ENCODE results near the gene SELENON. TPM values are rescaled to one million over a fixed set of nuclear protein-coding genes. Genes with fewer than 3 reads are reported as not detected.

The SELENON gene
- total RNA-seq, 1 experiment from 2014 or later, result 57.2 TPM

GRCh38 chr1:25785333-25786067, 14.5 kb upstream of the SELENON start:
- TF ChIP-seq SIN3A (IDR thresholded peaks at IDR 0.05; ENCODE audit: borderline replicate concordance, insufficient read depth, low read depth, low read length) (no peak), POLR2AphosphoS5 (IDR thresholded peaks at IDR 0.05; ENCODE audit: low read depth, low read length) (no peak), CTCF (IDR thresholded peaks at IDR 0.05) (no peak), TCF7L2 (IDR thresholded peaks at IDR 0.05; ENCODE audit: low read depth, low read length) (no peak)
- TF ChIP-seq, protein P1, sequence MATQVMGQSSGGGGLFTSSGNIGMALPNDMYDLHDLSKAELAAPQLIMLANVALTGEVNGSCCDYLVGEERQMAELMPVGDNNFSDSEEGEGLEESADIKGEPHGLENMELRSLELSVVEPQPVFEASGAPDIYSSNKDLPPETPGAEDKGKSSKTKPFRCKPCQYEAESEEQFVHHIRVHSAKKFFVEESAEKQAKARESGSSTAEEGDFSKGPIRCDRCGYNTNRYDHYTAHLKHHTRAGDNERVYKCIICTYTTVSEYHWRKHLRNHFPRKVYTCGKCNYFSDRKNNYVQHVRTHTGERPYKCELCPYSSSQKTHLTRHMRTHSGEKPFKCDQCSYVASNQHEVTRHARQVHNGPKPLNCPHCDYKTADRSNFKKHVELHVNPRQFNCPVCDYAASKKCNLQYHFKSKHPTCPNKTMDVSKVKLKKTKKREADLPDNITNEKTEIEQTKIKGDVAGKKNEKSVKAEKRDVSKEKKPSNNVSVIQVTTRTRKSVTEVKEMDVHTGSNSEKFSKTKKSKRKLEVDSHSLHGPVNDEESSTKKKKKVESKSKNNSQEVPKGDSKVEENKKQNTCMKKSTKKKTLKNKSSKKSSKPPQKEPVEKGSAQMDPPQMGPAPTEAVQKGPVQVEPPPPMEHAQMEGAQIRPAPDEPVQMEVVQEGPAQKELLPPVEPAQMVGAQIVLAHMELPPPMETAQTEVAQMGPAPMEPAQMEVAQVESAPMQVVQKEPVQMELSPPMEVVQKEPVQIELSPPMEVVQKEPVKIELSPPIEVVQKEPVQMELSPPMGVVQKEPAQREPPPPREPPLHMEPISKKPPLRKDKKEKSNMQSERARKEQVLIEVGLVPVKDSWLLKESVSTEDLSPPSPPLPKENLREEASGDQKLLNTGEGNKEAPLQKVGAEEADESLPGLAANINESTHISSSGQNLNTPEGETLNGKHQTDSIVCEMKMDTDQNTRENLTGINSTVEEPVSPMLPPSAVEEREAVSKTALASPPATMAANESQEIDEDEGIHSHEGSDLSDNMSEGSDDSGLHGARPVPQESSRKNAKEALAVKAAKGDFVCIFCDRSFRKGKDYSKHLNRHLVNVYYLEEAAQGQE (IDR thresholded peaks at IDR 0.05; ENCODE audit: insufficient read depth in 1 of 2, low read depth in 2 of 2, low read length in 1 of 2), result no peak
- DNase-seq (ENCODE audit: low read depth, low spot score) (no peak), ATAC-seq (no peak)
- no peak overlapping the region for H3K4me3 ChIP-seq (ENCODE audit: low read depth in 2 of 2, low read length in 2 of 2)
- no peaks in the 10 kb centered on the region for H3K27me3 ChIP-seq (ENCODE audit: control insufficient read depth, insufficient read depth, low read length)
- H3K27ac ChIP-seq (ENCODE audit: low read length), result no peak overlapping the region
- H3K9me3 ChIP-seq (ENCODE audit: control insufficient read depth, insufficient read depth, low read depth, low read length), result no peaks in the 10 kb centered on the region
- in situ Hi-C loops (cut with HindIII; ENCODE audit: low pct_unique_long_range_greater_than_20kb, low sequenced_read_pairs), result no loop called here
- ChIA-PET CTCF (no interaction called here), POLR2A (no interaction called here)
- H3K36me3 ChIP-seq (ENCODE audit: control insufficient read depth, insufficient read depth, low read length), result no peaks in the 10 kb centered on the region
- no peaks in the 10 kb centered on the region for H3K4me1 ChIP-seq (ENCODE audit: control insufficient read depth, insufficient read depth, low read length)
- intact Hi-C loops (cut with micrococcal nuclease; ENCODE audit: unreplicated experiment), result no loop called here
- no TSS peak for BruUV-seq (replicated peaks)

GRCh38 chr1:25786887-25787759, 12.9 kb upstream of the SELENON start:
- Histone ChIP-seq H3K4me3 (ENCODE audit: low read depth in 2 of 2, low read length in 2 of 2) (no peak overlapping the region), H3K36me3 (ENCODE audit: control insufficient read depth, insufficient read depth, low read length) (no peaks in the 10 kb centered on the region), H3K27ac (ENCODE audit: low read length) (no peak overlapping the region), H3K9me3 (ENCODE audit: control insufficient read depth, insufficient read depth, low read depth, low read length) (no peaks in the 10 kb centered on the region), H3K27me3 (ENCODE audit: control insufficient read depth, insufficient read depth, low read length) (no peaks in the 10 kb centered on the region), H3K4me1 (ENCODE audit: control insufficient read depth, insufficient read depth, low read length) (no peaks in the 10 kb centered on the region)
- ATAC-seq, result no peak
- in situ Hi-C loops (cut with HindIII; ENCODE audit: low pct_unique_long_range_greater_than_20kb, low sequenced_read_pairs) (no loop called here), intact Hi-C loops (cut with micrococcal nuclease; ENCODE audit: unreplicated experiment) (no loop called here)
- POLR2A ChIA-PET, result no interaction called here
- no peak for DNase-seq (ENCODE audit: low read depth, low spot score)
- TF ChIP-seq TCF7L2 (IDR thresholded peaks at IDR 0.05; ENCODE audit: low read depth, low read length), result no peak
- no peak for TF ChIP-seq CTCF (IDR thresholded peaks at IDR 0.05)
- TF ChIP-seq, protein P1 (IDR thresholded peaks at IDR 0.05; ENCODE audit: insufficient read depth in 1 of 2, low read depth in 2 of 2, low read length in 1 of 2), result no peak
- TF ChIP-seq POLR2AphosphoS5 (IDR thresholded peaks at IDR 0.05; ENCODE audit: low read depth, low read length), result no peak
- TF ChIP-seq SIN3A (IDR thresholded peaks at IDR 0.05; ENCODE audit: borderline replicate concordance, insufficient read depth, low read depth, low read length), result no peak
- CTCF ChIA-PET, result no interaction called here
- BruUV-seq (replicated peaks), result no TSS peak
